GM19452 (cell line): ENCODE measurements around the gene PCDH9.
"Not testable (repeated sequence)": the region's sequence is repeated elsewhere in the genome, so short reads cannot be mapped to it uniquely, and the experiment has no call there.

Experiments used
- ATAC-seq: cut with Tn5 transposase; IDR thresholded peaks from one replicate; pipeline ENCODE4 v1.9.1; 2021; ENCODE audit not compliant: unreplicated experiment

Gene PCDH9

DNA sequence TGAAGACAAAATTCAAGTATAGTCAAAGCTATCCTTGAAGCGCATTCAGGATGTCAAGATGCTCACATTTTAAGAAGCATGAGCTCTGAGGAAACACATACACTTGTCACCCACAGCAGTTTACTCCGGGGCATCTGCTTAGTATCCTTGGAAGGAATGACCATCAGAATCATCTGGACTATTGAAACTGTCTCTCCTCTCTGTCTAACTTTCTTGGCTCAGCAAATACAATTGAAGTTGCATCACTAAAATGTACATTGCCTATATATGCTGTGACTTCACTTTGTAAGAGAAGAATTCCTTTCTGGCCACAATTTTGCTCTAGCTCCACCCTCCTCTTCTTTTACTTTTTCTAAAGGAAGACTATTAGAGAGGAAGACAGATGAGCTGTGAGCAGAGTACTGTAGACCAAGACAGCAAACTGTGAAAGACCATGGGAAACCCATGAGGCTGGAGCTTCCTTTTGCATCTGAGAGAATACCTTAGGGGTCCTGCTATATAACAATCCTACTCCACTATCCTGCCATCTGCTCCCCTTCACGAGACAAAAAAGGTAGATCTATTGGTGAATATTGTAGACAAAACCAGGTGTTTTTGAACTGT, 906.3 kb downstream of the PCDH9 start:
- no peak for ATAC-seq

DNA sequence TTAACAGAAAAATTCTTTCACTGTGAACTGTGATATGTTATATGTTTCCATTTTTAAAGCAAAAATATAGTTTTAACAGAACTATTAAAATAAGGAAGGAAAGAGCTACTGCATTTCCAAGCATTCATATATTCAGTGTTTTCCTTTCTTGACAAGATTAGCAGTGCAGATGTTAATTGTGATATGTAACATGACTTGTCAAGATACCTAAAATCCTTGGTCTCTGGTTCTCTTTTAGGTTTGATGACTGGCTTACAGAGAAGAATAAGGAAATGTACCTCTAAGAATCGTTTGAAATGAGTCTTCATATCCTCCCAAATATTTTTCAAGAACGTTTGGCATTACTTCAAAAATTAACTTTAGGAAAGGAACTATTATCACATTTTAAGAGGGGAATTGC, 907.2 kb downstream of the PCDH9 start:
- ATAC-seq: no peak

DNA sequence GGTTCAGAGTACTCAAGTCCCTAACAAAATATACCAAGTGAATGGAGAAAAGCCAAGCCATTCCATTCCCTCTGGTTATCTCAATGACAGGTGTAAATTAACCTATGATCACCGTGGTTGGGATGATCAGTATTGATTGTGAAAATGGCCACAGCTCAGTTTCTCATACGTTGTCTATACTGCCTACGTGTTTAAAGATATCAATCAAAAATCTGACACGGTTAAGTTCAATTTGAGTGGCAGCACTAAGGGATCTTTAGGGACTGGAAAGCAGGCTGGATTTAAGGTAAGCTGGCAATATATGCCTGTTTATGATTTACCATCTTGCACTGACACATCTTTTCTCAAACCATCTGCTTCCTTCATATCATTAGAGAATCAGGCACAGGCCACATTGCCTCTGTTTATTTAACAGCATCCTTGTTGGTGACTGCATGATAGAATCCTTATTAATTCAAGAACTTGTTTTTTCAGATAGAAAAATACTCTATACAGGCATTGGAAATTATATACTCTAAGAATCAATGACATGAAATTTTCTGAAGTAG, 907.9 kb downstream of the PCDH9 start:
- ATAC-seq: no peak

DNA sequence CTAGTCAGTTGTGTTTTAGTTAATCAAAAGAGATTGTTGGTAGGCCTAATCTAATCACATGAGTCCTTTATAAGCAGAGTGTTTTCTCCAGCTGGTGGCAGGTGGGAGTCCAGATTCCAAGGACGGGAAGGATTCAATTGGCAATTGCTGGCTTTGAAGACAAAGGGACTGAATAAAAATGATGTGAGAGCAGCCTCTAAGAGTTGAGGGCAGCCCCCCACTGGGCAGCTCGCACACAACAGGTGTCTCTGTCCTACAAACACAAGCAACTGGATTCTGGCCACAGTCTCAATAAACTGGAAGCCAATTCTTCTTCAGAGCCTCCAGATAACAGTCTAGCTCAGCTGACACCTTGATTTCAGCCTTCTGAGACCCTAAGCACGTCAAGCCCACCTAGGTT, 915.2 kb downstream of the PCDH9 start:
- no peak for ATAC-seq

DNA sequence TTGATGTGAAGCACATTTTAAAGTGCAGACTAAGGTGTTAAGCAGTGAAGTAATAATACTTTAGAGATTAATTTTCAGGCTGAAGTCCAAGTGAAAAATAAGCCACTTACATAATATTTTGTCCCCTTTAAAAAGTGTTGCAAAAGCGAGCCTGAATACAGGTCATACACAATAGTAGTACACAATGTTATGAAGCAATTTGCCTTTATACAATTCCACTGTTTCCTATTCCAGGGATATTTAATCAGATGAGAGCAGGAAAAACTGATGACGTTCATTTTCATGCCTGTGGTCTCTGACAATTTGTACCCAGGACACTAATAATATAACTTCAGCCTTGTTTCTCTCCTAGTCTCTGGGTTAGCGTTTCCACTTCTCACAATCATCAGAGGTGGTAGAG, 916.7 kb downstream of the PCDH9 start:
- ATAC-seq: no peak

DNA sequence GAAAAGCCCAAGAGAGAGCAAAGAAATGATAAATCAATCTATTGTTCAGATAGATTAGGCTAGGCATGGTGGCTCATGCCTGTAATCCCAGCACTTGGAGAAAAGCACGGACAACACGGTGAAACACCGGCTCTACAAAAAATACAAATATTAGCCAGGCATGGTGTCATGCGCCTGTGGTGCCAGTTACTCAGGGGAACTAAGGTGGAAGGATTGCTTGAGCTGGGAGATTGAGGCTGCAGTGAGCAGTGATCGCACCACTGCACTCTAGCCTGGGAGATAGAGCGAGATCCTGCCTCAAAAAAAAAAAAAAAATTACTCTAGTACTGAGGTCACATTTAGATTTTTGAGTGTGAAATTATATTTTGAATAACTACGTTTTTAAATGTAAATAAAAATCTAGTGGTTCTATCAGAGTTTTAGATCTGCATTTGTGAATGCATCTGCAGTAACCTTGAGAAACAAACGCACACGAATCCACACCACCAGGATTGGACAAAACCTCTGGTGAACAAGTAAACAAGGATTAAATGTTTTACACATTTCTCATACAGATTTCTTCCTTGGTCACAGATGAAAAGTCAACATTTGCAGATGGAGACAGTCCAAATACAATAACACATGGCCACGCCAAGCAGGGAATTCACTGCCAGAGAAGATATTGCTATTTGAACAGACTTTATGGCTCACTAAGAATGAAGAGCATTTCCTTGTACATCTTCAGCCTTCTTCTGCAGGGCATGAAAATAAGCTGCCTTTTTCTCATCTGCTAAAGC, 917.6 kb downstream of the PCDH9 start:
- ATAC-seq: no peak

DNA sequence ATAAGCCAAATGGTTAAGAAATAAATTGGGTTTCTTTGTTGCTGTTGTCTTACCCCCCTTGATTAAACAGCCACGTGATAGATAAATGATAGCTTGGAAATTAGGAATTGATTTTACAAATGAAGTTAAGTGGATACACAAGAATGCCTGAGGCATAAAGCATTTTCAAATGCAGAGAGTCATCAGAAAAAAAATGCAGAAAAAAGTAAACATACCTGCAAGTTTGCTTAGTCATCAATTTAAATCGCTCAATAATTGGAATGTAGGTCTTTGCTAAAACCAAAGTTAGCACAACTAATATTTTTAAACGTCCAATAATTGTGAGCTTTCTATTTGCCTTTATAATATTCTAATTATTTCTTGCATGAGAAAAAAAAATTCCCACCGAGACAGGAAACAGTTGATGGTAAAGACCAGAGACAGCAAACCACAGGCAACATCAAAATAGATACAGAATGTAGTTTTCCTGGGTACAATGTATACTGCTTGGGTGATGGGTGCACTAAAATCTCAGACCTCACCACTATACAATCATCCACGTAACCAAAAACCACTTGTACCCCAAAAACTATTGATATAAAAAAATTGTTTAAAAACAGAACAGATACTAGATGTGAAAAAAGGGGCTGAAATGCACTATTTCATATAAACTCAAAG, 924.0 kb downstream of the PCDH9 start:
- no peak for ATAC-seq

DNA sequence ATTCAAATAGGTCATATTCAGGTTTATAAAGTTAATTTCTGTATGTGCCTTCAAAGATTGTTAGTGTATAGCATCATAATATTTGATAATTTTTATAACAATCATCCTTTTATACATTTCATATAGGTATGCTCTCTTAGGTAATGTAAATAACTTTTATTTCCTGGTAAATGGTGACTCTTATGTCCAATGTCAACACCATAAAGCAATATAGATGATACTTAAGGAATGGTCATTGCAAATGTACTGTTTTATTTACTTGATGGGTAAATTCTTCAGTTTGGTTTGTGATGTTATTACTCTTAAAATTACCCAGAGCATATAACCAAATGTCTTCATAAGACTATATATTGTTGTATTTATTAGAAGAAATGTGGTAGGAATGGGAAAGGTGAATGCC, 928.7 kb downstream of the PCDH9 start:
- ATAC-seq: no peak

DNA sequence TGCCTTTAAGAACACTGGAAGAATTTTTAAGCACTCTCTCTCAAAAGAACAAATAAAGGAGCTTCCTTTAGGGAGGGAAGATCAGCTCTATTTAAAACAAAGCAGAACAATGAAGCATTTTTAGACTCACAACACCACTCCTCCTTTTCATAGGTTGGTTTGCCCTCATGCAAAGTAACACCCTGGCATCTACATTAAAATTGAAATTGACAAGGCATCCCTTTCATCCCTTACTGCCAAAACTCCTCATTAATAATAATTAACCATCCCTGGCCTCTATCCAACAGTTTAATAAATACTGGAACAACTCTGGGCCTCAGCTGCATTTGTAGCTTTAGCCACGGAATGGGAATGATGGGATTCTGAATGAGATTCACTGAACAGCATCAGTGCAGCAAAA, 929.1 kb downstream of the PCDH9 start:
- no peak for ATAC-seq

DNA sequence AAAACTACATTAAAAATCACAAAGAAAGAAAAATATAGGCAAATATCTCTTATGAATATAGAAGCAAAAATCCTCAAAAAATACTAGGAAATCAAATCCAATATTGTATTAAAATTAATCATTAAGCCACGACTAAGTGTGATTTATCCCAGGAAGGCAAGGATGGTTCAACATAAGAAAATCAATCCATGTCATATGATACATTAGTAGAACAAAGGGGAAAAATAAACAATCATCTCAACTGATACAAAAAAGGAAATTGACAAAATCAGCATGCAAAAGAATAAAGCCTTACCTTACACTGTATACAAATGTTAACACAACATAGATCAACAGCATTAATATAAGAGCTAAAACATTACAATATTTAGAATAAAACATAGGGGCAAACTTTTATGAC, 933.3 kb downstream of the PCDH9 start:
- ATAC-seq: no peak

DNA sequence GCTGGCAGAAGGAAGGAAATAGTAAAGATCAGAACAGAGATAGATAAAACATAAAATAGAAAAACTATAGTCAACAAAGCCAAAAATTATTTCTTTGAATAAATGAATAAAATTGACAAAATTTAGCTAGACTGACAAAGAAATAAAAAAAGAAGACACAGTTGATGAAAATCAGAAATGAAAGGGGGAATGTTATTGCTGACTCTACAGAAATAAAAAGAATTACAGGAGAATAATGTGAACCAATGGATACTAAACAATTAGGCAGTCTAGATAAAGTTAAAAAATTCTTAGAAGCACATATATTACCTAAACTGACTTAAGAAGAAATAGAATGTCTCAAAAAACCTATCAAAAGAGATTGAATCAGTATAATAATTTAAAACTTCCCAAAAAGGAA, 933.8 kb downstream of the PCDH9 start:
- ATAC-seq: no peak

DNA sequence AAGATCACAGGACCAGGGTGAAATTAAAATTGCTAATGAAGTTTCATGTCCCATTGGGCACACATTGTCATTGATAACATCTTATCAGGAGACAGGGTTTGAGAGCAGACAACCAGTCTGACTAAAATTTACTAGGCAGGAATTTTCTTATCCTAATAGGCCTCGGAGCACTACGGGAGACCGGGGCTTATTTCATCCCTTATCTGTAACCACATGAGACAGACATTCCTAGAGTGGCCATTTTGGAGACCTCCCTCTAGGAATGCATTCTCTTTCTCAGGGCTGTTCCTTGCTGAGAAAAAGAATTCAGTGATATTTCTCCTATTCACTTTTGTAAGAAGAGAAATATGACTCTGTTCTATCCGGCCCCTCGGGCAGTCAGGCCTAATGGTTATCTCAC, 943.3 kb downstream of the PCDH9 start:
- not testable (repeated sequence) for ATAC-seq

DNA sequence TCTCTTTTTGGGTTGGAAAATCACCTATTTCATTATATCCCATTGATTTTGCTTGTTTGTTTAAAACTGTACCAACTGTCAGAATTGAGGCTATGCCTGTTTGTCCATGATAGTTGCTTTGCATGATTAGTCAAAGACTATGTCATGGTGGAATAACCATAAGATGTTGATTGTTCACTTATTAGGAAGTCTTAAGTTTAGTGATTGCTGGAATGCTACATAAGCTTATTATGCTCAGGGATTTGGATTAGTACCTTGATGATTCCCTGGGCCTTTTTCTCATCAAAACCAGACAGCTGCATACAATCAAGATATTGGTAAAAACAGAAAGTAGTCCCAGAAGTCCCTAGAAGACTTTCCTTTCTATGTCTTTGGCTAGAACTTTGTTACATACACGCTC, 954.7 kb downstream of the PCDH9 start:
- no peak for ATAC-seq

DNA sequence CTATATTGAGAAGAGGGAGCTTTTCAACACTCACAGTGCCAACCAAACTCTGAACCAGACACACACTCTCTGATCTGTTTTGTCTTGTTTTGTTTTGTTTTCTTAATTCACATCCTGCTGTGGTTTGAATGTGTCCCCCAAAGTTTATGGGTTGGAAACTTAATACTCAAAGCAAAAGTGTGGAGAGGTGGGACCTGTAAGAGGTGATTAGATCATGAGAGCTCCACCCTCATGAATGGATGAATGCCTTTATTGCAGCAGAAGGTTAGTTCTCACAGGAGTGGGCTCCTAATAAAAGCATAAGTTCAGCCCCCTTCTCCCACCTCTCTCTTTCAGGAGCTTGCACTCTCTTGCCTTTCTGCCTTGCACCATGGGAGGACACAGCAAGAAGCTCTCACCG, 957.1 kb downstream of the PCDH9 start:
- no peak for ATAC-seq

DNA sequence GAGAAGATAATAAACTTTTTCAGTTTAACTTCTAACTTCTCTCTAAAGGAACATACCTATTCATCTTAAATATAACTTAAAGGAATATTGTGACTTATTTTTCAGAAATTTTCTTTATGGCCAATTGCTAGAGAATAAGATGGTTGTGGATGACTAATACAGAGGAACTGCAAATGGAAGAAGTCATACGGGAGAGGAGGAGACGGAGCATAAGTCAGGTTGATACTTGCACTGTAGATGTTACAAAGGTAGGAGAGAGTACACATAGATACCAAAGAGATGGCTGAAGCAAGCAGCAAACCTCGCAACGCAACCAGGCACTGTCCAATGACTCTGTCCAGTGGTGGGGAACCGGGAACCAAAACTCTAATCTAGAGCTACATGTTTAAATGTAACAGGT, 963.4 kb downstream of the PCDH9 start:
- ATAC-seq: no peak

DNA sequence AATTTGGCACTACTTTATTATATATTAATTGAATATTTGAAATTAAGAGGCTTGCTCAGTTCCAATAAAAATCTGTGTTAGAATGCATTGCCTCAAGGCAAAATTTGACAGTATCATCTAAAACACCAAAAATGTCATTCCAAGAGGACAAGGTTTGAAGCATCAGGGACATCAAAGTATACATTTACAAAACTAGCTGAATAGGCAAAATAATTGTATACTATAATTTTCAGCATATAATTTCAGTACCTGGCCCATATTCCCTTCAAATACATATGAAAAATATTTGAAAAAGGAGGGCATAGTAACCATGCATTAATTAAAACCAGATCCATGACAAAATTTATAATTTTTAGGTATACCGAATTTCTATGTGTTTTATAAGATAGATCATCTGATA, 963.8 kb downstream of the PCDH9 start:
- no peak for ATAC-seq

DNA sequence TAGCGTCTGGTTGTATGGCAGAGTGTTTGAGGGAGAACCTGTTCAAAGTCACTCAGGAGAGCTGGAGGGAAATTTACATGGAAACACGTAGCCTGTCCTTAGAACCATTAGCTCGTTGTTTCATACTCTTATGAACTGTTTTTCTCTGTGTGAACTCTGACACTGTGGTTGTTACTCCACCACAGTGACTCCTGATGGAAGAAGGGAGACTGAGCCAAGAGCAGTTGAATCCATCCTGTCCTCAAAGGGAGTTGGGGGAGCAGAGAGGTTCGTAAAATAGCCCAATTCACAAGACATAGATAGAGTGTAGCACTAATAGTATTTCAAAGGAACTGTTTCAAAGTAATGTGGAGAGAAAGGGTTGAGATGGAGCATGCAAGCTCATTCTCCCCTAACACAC, 964.8 kb downstream of the PCDH9 start:
- ATAC-seq: no peak

DNA sequence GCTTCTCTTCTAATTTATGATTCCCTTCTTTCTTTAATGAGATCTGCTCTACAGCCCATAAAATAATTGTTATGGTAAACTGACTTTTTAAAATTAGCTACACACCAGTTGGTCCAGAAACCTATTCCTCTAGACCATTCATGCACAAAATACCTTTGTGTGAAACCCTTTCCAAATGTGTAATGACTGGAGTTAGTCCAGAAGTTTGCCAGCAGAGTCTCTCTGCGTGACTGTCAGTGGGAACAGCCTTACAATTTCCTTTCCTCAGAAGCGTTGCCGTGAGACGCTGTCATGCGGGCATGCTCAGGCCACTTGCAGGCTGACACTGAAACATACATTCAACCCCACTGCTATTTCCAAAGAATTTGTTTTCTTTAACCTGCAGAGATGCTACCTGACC, 965.2 kb downstream of the PCDH9 start:
- ATAC-seq: no peak

DNA sequence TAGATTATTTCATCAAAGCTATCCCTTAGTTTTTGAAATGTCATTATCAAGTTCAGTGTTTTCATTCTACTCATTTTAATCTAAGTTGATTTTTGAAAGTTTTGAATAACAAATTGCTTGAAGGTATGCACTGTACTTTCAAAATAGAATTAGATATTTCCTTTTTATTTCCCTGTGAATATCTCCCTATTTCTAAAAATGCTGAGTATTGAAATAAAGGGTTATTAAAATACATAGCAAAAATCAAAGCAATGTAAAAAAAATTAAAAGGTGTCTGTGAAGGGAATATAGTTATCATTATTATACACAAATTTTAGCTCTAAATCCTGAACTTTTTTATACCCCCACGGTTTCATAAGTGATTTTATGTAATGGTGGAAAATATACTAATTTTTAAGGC, 967.8 kb downstream of the PCDH9 start:
- no peak for ATAC-seq

DNA sequence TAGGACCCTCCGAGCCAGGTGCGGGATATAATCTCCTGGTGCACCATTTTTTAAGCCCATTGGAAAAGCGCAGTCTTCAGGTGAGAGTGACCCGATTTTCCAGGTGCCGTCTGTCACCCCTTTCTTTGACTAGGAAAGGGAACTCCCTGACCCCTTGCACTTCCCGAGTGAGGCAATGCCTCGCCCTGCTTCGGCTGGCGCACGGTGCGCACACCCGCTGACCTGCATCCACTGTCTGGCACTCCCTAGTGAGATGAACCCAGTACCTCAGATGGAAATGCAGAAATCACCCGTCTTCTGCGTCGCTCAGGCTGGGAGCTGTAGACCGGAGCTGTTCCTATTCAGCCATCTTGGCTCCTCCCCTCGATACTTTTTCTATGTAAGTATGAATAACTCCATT, 970.7 kb downstream of the PCDH9 start:
- not testable (repeated sequence) for ATAC-seq
